ENCODE measurements around the gene POGZ. TPM values are rescaled to one million over a fixed set of nuclear protein-coding genes. Genes with fewer than 3 reads are reported as not detected.

Gene POGZ
- total RNA-seq, 4 donors from 2014 or later, result 34.3 to 191 (median 62.8) TPM

GRCh38 chr1:151356696-151357095 lies 102.6 kb downstream of the POGZ start:
- no peaks in the 10 kb centered on the region for H3K4me1 ChIP-seq
- H3K9me3 ChIP-seq, result no peaks in the 10 kb centered on the region
- intact Hi-C loops (cut with DNase I; ENCODE audit: low total_unique reads), result no loop called here
- no peaks in the 10 kb centered on the region for H3K36me3 ChIP-seq
- DNase-seq, result no peak
- no peak for TF ChIP-seq CTCF (IDR thresholded peaks at IDR 0.05)
- no peak overlapping the region for H3K4me3 ChIP-seq
- H3K27ac ChIP-seq, result no peak overlapping the region
- H3K27me3 ChIP-seq, result no peaks in the 10 kb centered on the region

Small RNAs within 50 kb of the gene (small RNA-seq; reads per million reads assigned to genes)
- 1.2 reads per million, percentile 57 among the genes with 10 or more reads in this experiment for gene RNY4P25

Other genes with a start within 250 kb of the POGZ start
- 100 to 1,000 TPM in 1 of 4 donors, 10 to 100 TPM in 3; 73.5 to 114 (median 89.1) TPM for gene PSMD4, start 204.8 kb downstream of the POGZ start, total RNA-seq
- gene ZNF687, start 177.2 kb downstream of the POGZ start, total RNA-seq, result 10 to 100 TPM in 2 of 4 donors, 1 to 10 TPM in 2; 6.4 to 31.9 (median 10.9) TPM
- 100 to 1,000 TPM in 1 of 4 donors, 10 to 100 TPM in 3; 15.9 to 155 (median 44.1) TPM for gene PI4KB, start 132.1 kb downstream of the POGZ start, total RNA-seq
- 10 to 100 TPM; 22.9 to 66.4 (median 34.1) TPM for gene RFX5, start 112.2 kb downstream of the POGZ start, total RNA-seq
- gene SELENBP1, start 86.8 kb downstream of the POGZ start, total RNA-seq, result 100 to 1,000 TPM in 1 of 4 donors, 10 to 100 TPM in 3; 38.2 to 108 (median 61.6) TPM
- 100 to 1,000 TPM; 192 to 336 (median 244) TPM for gene PSMB4, start 59.9 kb downstream of the POGZ start, total RNA-seq
- 1 to 10 TPM in 2 of 4 donors, under 1 TPM in 2; under 0.01 to 7.3 (median 0.85) TPM for gene CGN, start 51.9 kb upstream of the POGZ start, total RNA-seq
- 1 to 10 TPM in 3 of 4 donors, under 1 TPM in 1; 0.29 to 7.3 (median 5.0) TPM for gene TUFT1, start 80.8 kb upstream of the POGZ start, total RNA-seq
- gene SNX27, start 152.6 kb upstream of the POGZ start, total RNA-seq, result 10 to 100 TPM; 22.3 to 52.7 (median 42.4) TPM